ENCODE measurements around the gene ENOSF1.

Gene ENOSF1

DNA sequence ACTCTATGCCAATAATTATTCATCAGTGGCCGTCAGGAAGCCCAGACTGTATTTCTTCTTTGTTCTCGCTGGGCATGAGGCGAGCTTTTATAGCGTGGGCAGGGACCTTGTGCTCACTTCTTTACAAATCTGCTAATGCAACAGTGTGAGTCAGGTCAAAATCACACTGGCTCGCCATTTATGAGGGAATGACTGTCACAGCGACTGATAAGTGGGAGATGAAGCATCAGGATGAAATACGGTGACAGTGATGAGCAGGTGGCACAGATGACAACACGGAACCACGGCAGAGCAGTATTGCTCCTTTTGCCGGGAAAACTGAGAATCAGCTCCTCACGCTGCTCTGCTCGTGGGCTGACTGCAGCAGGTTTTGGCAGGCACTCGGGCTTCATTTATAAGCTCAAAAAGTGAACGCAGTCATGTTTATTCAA, 34.5 kb downstream of the ENOSF1 start:
- TF ChIP-seq, protein P1, sequence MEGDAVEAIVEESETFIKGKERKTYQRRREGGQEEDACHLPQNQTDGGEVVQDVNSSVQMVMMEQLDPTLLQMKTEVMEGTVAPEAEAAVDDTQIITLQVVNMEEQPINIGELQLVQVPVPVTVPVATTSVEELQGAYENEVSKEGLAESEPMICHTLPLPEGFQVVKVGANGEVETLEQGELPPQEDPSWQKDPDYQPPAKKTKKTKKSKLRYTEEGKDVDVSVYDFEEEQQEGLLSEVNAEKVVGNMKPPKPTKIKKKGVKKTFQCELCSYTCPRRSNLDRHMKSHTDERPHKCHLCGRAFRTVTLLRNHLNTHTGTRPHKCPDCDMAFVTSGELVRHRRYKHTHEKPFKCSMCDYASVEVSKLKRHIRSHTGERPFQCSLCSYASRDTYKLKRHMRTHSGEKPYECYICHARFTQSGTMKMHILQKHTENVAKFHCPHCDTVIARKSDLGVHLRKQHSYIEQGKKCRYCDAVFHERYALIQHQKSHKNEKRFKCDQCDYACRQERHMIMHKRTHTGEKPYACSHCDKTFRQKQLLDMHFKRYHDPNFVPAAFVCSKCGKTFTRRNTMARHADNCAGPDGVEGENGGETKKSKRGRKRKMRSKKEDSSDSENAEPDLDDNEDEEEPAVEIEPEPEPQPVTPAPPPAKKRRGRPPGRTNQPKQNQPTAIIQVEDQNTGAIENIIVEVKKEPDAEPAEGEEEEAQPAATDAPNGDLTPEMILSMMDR (conservative IDR thresholded peaks at IDR 0.05) = no peak

DNA sequence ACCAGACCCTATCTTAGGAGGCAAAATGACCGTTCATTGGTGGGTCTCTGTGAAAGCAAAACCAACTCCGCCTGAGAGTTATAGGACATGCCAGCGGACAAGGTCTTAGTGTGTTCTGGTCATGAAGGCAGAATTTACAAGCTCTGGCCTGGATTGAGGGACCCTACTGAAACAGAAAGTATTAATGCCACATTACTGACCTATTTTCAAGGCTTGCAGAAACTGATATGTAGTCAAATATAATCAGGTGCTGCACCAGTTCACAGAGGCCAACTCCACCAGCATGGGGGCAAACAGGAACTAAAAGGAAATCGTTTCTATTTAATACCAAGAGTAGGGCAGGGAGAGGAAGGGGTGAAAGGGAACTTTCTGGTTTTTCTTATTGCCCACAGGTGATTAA, 35.3 kb downstream of the ENOSF1 start:
- TF ChIP-seq, protein P1 (conservative IDR thresholded peaks at IDR 0.05) = no peak
- no peak overlapping the region for H3K27ac ChIP-seq

More for the DNA sequence above, 34.5 kb downstream of the ENOSF1 start:
- H3K27ac ChIP-seq = no peak overlapping the region

DNA sequence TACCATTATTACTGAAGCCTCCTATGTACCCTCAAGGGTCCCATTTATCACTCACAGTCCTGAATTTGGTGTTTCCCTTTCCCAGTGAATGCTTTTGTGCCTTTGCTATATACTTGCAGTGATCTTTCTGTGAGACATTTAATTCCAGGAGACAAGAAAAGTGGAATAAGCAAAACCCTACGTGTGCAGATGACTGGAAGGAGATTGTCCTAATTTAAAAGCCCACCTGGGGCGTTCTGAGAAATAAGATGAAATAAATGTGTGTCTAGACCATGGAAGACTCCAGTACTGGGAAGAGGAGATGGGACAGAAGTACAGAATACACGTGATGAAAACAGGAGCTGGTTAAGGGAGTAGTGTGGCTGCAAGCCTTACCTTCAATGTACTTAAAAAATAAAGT, 35.7 kb downstream of the ENOSF1 start:
- TF ChIP-seq, protein P1 (conservative IDR thresholded peaks at IDR 0.05) = no peak
- H3K27ac ChIP-seq = no peak overlapping the region

DNA sequence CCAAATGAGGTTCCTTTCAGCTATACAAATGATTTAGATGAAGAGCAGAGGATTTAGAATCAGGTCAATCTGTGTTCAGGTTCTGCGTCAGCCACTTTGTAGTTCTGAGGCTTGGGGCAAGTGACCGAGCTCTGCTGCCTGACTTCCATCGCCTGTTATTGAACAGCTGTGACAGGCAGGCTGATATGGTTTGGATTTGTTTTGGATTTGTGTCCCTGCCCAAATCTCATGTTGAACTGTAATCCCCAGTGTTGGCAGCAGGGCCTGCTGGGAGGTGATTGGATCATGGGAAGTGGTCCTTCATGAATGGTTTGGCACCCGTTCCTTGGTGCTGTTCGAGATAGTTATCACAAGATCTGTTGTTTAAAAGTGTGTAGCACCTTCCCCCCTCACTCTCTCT, 36.4 kb downstream of the ENOSF1 start:
- no peak overlapping the region for H3K27ac ChIP-seq
- TF ChIP-seq, protein P1 (conservative IDR thresholded peaks at IDR 0.05) = no peak

DNA sequence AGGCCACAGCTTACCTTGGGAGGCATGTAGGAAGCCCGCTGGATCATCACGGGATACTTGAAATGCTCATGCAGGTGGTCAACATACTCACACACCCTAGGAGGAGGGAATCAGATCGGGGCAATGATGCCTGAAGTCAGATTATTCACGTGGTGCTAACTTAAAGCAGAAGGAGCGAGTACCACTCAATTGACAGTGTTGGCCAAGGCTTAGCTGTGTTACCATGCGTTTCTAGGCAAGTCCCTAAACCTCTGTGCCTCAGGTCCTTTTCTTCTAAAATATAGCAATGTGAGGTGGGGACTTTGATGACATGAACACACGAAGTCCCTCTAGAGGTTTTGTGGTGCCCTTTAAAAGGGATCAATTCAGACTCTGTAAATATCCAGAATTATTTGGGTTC, 37.1 kb downstream of the ENOSF1 start:
- no peak overlapping the region for H3K27ac ChIP-seq
- TF ChIP-seq, protein P1 (conservative IDR thresholded peaks at IDR 0.05) = no peak

DNA sequence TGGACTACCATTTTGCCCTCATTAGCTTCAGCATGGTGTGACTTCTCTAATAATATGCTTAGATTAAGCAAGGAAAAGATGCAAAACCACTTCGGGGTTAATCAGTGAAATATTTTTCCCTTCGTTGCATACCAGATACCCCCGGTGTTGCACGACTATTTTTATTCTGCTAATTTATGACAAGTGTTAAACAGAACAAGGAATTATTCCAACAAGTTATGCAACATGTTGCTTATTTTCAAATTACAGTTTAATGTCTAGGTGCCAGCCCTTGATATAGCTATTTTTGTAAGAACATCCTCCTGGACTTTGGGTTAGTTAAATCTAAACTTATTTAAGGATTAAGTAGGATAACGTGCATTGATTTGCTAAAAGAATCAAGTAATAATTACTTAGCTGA, 38.7 kb downstream of the ENOSF1 start:
- TF ChIP-seq, protein P1 (conservative IDR thresholded peaks at IDR 0.05) = no peak
- H3K27ac ChIP-seq = no peak overlapping the region

DNA sequence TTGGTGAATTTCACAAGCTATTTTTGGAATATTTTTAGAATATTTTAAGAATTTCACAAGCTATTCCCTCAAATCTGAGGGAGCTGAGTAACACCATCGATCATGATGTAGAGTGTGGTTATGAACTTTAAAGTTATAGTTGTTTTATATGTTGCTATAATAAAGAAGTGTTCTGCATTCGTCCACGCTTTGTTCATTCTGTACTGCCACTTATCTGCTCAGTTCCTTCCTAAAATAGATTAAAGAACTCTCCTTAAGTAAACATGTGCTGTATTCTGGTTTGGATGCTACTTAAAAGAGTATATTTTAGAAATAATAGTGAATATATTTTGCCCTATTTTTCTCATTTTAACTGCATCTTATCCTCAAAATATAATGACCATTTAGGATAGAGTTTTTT, 39.1 kb downstream of the ENOSF1 start:
- H3K27ac ChIP-seq = no peak overlapping the region
- TF ChIP-seq, protein P1 (conservative IDR thresholded peaks at IDR 0.05) = no peak

DNA sequence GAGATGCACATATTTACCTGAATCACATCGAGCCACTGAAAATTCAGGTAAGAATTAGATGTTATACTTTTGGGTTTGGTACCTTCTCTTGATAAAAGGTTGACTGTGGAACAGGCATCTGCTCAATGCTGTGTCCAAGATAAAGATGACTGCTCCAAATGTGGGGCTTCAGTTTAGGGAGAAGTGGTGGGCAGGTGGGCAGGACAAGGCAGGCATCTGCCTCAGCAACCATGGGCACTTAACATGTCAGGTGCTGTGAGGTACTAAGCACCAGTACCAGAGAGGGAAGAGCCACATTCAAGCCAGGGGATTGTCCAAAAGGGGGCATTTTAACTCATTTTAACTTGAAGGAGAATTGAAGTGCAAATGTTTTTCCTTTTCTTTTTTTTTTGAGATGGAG, 41.0 kb downstream of the ENOSF1 start:
- TF ChIP-seq, protein P1 (conservative IDR thresholded peaks at IDR 0.05) = no peak
- H3K27ac ChIP-seq = no peak overlapping the region
